GM13977 (cell line): Measurements from ENCODE around the gene SNX30.

Experiments used
- DNase-seq: peaks from one replicate; pipeline ENCODE4 v3.0.0; 2012; ENCODE audit warnings: low spot score
- CTCF ChIP-seq: IDR thresholded peaks from 2 replicates; pipeline ENCODE4 v1.5.1; 2012; ENCODE audit warnings: mild to moderate bottlenecking, control low read depth; ENCODE audit not compliant: insufficient read depth; ENCODE audit errors: extremely low read depth, missing control alignments
- in situ Hi-C: fragments of 300-500 bp; cut with MboI; formaldehyde crosslinking; loops from one replicate; pipeline ENCODE4 v1.12.0; 2022; ENCODE audit warnings: low sequenced_read_pairs, low pct_unique_long_range_greater_than_20kb, mixed read lengths, inconsistent platforms; ENCODE audit not compliant: unreplicated experiment

Gene SNX30

GRCh38 chr9:112831969-112832368 is 81.4 kb downstream of the SNX30 start:
- in situ Hi-C loops: no loop called here
- no peak for DNase-seq
- TF ChIP-seq CTCF: no peak

GRCh38 chr9:112833081-112833480 is 82.5 kb downstream of the SNX30 start:
- TF ChIP-seq CTCF: no peak
- in situ Hi-C loops: no loop called here

GRCh38 chr9:112836394-112836793 is 85.8 kb downstream of the SNX30 start:
- no peak for TF ChIP-seq CTCF

More at GRCh38 chr9:112833081-112833480, 82.5 kb downstream of the SNX30 start:
- no peak for DNase-seq

GRCh38 chr9:112838342-112838741 is 87.8 kb downstream of the SNX30 start:
- in situ Hi-C loops: no loop called here
- no peak for DNase-seq
- TF ChIP-seq CTCF: no peak

More at GRCh38 chr9:112836394-112836793, 85.8 kb downstream of the SNX30 start:
- in situ Hi-C loops: no loop called here
- no peak for DNase-seq

- no peak for DNase-seq
- in situ Hi-C loops: no loop called here
- no peak for TF ChIP-seq CTCF
These were observed 88.8 kb downstream of the SNX30 start for GRCh38 chr9:112839331-112839730.

- in situ Hi-C loops: loop anchor here (10.0 kb wide), 1 partner anchor 54 kb away; the partner anchor contains the start of gene SLC46A2
- DNase-seq: no peak
- TF ChIP-seq CTCF: no peak
These were observed 90.7 kb downstream of the SNX30 start for GRCh38 chr9:112841261-112841660.

- TF ChIP-seq CTCF: no peak
- in situ Hi-C loops: loop anchor here (10.0 kb wide), 1 partner anchor 52 kb away; the partner anchor contains the start of gene SLC46A2
- DNase-seq: no peak
These were observed 92.0 kb downstream of the SNX30 start for GRCh38 chr9:112842555-112842954.
